RPMI8226 (cell line): ENCODE results near the gene MAD2L1.
A peak's percentile ranks its signal among the peaks of the same experiment; 100 is the strongest.
"Not testable (repeated sequence)": the region's sequence is repeated elsewhere in the genome, so short reads cannot be mapped to it uniquely, and the experiment has no call there.

Experiments used
- DNase-seq: peaks from one replicate; pipeline ENCODE4 v3.0.0-alpha.2; 2015

MAD2L1 gene

GRCh38 chr4:120066517-120067340 is at the start of gene MAD2L1:
TSS of gene MAD2L1 (minus strand) at chr4:120066848. CDS start at chr4:120066734, 114 bp downstream.
- DNase-seq = peak; percentile 97

DNA sequence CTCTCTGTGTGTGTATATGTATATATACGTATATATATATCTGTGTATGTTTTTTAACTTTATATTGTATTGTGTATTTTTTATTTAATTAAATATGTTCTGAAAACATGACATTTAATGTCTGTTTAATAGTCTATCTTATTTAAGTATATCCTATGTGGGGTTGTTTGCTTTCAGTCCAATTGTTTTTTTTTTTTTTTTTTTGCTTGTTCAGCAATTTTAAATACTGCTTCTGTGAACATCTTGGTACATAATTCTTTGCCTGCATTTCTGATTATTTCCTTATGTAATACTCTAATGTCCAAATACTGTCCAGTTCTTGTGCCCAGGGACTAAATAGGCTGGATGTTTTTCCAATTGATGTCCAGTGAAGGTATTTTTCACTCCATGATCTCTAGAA is 45.1 kb upstream of the MAD2L1 start:
- no peak for DNase-seq

GRCh38 chr4:120109406-120109805 is 42.8 kb upstream of the MAD2L1 start:
- DNase-seq = no peak

DNA sequence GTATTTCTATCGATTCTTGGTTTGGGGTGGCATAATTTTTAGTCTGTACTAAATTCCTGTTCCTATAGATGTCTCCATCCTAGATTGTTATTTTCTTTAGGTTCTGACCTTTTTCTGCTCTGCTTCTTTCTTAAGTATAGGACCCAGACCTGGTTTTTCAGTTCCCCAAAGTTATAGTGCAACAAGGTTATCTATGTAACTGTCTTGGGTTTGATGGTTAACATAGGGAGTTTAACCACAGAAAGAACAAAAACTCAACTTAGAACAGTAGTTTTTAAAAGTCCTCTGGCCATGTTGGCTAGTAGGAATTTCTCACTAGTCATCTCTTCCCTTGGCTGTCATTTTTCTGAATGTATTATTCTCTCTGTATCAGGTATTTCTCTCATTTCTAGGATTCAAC is 38.8 kb upstream of the MAD2L1 start:
- DNase-seq = no peak

GRCh38 chr4:120096508-120097297 is 30.1 kb upstream of the MAD2L1 start:
- no peak for DNase-seq

GRCh38 chr4:120088507-120088906 is 21.9 kb upstream of the MAD2L1 start:
- DNase-seq = no peak

- not testable (repeated sequence) for DNase-seq
These were observed 21.4 kb upstream of the MAD2L1 start for GRCh38 chr4:120088066-120088465.

- DNase-seq = no peak
These were observed 19.1 kb upstream of the MAD2L1 start for GRCh38 chr4:120085705-120086104.

DNA sequence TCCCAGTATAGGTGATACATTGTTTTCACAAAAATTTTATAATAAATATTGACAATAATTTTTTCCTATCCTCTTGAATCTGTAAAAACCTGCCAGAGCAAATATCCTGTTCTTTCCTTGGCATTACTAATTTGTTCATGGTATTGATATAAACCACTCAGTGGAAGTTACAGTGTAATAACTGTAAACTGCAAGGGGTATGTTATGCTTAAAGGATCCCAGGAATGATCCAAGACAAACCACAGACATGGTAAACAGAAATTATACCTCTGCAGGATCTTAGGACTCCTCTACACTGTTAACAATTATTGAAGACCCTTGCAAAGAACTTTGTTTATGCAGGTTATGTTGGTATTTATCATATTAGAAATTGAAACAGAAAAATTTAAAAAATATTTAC is 17.7 kb upstream of the MAD2L1 start:
- no peak for DNase-seq

GRCh38 chr4:120083152-120083551 is 16.5 kb upstream of the MAD2L1 start:
- no peak for DNase-seq

DNA sequence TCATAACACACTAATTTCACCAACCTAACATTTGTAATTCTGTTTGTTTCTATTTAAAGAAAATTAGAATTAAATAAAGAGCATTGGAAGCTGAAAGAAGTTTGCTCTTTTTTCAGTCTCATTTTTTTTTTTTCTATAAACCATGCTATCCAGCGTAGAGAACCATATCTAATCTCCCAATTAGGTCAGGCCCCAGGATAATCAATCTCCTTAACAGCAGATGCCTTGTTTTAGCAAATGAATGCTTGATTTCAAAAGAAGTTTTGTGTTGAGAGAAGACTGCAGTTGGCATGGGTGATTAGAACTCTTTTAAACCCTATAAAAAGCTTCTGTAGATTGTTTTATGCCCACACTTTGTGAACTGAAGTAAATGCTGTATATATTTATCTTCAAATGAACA is 15.6 kb upstream of the MAD2L1 start:
- DNase-seq = no peak

DNA sequence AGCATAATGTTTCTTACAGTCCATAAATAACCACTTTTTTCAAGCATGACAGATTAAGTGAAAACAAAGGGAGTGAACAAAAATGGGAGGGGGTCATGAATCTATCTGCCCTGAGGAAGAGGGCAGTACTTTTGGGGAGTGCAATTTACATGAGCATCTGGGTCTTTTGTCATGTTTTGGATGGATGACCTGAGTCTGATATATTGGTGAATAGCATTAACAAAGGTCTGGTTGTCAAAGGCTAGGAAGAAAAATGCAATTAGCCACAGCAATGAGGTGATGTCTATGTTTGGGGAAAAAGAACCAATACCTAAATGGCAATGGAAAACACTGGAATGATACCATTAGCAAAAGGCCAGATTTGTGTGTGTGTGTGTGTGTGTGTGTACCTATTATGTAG is 15.1 kb upstream of the MAD2L1 start:
- DNase-seq = no peak

DNA sequence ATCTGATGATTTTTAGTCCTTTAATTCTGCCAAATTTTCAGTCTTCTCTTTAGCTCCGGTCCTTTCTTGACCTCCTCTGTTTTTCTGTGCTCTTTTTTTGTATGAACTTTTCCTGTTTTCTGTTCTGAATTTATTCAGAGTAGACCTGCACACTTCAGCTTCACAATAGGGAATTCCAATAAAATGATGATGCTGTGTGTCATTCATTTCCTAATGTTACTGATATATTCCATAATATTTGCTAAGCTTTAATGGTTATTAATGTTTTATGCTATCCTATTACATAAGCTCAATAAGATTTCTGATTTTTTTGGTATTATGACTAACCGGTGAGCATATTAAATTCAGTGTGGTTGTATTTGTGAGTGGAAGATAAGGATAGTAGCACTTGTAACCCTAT is 13.9 kb upstream of the MAD2L1 start:
- DNase-seq = no peak

DNA sequence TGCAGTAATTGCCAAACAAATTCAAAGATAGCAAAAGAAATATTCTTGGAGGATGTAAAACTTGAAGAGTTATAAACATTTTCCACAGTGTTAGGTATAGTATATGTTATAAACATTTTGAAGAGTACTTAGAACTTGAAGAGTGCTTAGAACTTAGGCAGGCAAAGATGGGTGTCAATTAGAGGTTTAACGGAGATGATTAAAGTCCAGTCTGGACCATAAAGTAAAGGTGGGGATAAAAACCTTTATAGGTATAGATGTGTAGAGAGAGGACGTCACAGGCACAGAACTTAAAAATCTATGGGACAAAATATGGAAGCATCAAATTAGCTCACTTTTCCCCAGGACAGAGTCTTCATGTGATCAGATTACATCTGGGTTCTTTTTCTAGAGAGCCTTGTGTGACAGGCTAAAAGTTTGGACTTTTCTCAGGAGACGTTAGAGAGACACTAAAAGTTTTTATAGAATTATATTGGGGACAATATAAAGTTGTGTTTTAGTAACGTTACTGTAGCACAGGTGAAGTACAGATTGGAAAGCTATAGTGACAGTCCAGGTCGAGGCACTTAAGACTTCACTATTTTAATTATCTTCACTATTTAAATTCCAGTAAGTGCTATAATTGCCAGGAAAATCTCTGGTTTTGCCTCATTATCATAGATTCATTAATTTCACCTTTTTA is 13.3 kb upstream of the MAD2L1 start:
- DNase-seq = no peak

DNA sequence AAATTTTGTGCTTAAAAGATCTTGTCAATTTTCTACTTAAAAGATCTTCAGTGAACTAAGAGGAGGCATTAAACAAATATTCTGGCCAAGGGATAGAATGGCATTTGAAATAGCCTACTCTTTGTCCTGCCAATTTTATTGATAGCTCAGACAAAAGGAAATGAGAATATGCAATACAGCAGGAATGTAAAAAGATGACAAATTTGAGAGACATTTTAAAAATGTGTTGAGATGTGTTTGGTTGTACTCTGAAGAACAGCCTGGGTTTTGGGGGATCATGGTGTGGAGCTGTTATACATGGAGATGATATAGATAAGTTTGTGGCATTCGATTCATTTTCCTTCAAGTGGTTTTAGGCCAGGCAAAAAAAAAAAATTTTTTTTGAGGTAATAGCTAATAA is 11.6 kb upstream of the MAD2L1 start:
- no peak for DNase-seq

- DNase-seq = peak; percentile 55
These were observed 4.6 kb upstream of the MAD2L1 start for GRCh38 chr4:120071192-120071795.

DNA sequence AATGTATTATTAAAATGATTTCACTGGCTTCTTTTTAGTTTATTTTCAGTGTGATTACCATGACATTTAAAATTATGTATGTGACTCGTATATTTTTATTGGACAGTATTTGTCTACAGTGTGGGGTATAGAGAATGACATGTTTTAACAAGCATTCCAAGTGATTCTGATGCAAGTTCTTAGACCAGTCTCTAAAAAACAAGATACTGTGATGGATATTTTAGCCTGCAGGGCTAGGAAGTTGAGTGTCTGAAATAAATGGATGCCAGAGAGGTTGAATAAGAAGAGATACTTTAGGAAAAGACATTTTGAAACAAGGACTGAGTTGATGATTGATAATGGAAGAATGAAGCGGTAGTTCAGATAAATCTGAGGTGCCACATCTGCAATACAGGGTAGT is 3.5 kb upstream of the MAD2L1 start:
- no peak for DNase-seq

DNA sequence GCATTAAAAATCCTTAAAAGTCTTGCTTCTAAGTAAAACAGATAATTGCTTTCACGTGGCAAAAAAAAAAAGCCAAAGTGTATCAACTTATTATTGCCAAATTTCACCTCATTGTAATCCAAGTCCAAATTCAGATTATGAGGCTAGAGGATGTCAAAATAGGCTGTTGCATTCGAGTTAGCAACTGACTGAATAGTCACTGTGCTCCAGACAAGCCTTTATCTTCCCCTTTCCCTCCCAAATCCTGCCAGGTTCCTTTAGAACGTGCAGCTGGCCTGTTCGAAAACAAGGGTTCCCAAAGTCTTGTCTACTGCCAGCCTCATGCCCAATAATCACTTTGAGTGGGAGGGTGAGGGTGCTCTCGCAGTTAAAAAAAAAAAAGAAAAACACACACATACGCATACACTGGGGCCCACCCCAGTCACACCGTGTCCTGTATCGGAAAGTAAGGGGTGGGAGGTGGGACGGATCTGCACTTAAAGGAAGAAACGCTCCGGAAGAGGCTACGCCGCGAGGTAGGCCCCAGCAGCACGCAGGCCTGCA is 603 bp downstream of the MAD2L1 start:
- DNase-seq = no peak

DNA sequence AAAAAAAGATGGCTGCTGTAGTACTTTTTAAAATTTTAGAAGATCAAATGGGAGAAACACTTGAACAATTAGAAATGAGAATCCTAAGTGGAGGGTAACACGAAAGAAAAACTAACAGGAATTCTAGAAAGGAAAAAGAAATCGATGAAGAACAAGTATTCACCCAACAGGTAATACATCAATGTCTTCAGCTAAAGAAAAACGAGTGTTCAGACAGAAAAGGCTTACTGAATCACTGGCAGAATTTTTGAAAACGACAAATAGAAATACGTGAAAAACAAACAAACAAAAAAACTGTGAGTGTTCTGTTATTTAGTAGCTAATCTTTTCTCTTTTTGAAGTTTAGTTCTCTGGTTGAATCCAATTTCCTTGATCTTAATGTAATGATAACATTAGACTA is 1.8 kb downstream of the MAD2L1 start:
- no peak for DNase-seq

DNA sequence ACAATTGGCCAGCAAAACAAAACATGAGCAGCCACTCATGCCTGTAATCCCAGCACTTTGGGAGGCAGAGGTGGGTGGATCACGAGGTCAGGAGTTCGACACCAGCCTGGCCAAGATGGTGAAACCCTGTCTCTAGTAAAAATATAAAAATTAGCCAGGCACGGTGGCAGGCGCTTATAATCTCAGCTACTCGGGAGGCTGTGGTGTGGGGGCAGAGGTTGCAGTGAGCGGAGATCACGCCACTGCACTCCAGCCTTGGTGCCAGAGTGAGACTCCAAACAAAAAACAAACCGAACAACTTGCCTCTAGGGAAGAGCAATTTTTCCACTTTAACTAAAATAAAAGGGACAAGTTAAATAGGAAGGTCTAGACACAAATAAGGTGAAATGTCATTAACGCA is 2.9 kb downstream of the MAD2L1 start:
- not testable (repeated sequence) for DNase-seq

DNA sequence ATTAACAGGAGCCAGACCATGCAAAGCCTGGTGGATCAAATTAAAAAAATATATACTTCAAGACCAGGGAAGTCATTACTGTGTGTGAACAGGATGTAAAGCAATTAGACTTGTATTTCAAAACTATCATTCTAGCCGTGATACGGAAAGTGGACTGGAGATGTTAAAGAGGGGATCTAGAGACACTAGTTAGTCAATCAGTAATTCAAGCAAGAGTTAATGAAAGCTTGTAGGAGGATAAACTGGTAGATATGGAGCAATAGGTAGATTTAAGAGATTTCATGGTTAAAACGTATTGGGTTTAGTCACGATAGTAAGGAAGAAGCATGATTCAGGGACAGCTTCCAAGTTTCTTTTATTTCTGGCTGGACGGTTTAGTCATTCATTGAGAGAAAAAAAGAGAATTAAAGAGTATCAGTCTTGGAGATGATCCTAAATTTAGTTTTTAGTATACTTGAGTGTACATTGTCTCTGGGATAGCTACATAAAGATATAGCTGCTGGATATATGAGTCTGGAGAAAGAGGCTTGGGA is 3.9 kb downstream of the MAD2L1 start:
- DNase-seq = no peak

DNA sequence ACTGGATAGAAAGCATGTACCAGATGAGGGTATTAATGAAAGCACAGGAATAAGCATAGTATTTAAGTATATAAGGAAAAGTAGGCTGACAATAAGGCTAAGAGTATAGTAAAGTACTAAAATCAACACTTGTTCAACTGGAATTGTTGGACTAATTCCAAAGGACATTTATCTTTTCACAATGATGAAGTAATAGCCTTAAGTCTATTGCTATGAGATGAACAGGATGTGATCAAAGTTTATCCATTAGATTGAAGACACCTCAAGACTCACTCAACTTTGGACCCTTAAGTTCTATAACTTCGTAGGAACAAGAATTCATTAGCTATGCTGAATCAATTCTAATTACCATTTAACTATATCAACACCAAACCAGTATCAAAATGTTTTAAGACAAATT is 7.6 kb downstream of the MAD2L1 start:
- DNase-seq = no peak

DNA sequence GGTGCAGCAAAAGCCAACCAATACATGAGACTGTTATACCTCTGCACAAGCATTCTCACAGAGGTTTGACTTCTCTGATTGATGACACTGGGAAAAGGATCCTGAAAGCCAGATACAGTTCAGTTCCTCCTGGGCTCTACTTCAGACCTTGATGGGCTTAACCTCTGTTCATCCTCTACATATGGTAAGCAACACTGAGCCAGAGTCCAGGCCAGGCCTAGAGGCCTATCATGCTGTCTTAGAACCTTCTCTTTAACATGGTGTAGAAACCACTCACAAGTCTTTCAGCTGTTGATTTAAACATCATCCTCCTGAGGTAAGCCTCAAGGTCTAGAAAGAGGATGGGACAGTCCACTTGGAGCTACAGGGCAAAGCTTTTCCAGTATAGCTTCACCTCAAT is 9.2 kb downstream of the MAD2L1 start:
- DNase-seq = no peak
